Activated gamma-delta T cell treated with Interleukin-2 at 50 U/mL for 16 hours (primary cell): ENCODE measurements around the gene PDCD1.
"Not testable (repeated sequence)": the region's sequence is repeated elsewhere in the genome, so short reads cannot be mapped to it uniquely, and the experiment has no call there.

ENCODE experiments used
- DNase-seq: peaks from one replicate; pipeline ENCODE4 v3.0.0-alpha.2; 2020

PDCD1 gene

GRCh38 chr2:241849616-241850543 is 8.8 kb downstream of the PDCD1 start:
- no peak for DNase-seq

- DNase-seq: no peak
These were observed 9.7 kb downstream of the PDCD1 start for GRCh38 chr2:241848761-241849615.

GRCh38 chr2:241846406-241846805 is 12.3 kb downstream of the PDCD1 start:
- DNase-seq: no peak

GRCh38 chr2:241844831-241845578 is 13.7 kb downstream of the PDCD1 start:
- DNase-seq: no peak

GRCh38 chr2:241844066-241844728 is 14.5 kb downstream of the PDCD1 start:
- peak; percentile 66 for DNase-seq

GRCh38 chr2:241843321-241844065 is 15.2 kb downstream of the PDCD1 start:
- DNase-seq: no peak

- peak; percentile 48 for DNase-seq
These were observed 16.0 kb downstream of the PDCD1 start for GRCh38 chr2:241842620-241843211.

- DNase-seq: no peak
These were observed 16.7 kb downstream of the PDCD1 start for GRCh38 chr2:241842067-241842415.

- no peak for DNase-seq
These were observed 17.3 kb downstream of the PDCD1 start for GRCh38 chr2:241841181-241842066.

- DNase-seq: no peak
These were observed 21.3 kb downstream of the PDCD1 start for GRCh38 chr2:241837197-241837965.

- DNase-seq: no peak
These were observed 22.4 kb downstream of the PDCD1 start for GRCh38 chr2:241836292-241836691.

GRCh38 chr2:241835611-241836010 is 23.1 kb downstream of the PDCD1 start:
- DNase-seq: no peak

GRCh38 chr2:241834527-241835210 is 24.0 kb downstream of the PDCD1 start:
- no peak for DNase-seq

GRCh38 chr2:241833756-241834526 is 24.8 kb downstream of the PDCD1 start:
- DNase-seq: not testable (repeated sequence)

- DNase-seq: no peak
These were observed 25.5 kb downstream of the PDCD1 start for GRCh38 chr2:241833101-241833663.

GRCh38 chr2:241827394-241827793 is 31.3 kb downstream of the PDCD1 start:
- DNase-seq: no peak
